ENCODE measurements around the gene CCT2.
"Not testable (repeated sequence)": the region's sequence is repeated elsewhere in the genome, so short reads cannot be mapped to it uniquely, and the experiment has no call there.

CCT2 gene

GRCh38 chr12:69589082-69589481 lies 3.8 kb downstream of the CCT2 start:
- no peak for DNase-seq (ENCODE audit: low read depth)

GRCh38 chr12:69595689-69596088 lies 10.4 kb downstream of the CCT2 start:
- DNase-seq (ENCODE audit: low read depth) = no peak

GRCh38 chr12:69598174-69598753 lies 13.0 kb downstream of the CCT2 start:
- no peak for DNase-seq (ENCODE audit: low read depth)

- DNase-seq (ENCODE audit: low read depth) = no peak
Measured at GRCh38 chr12:69600804-69601203, 15.5 kb downstream of the CCT2 start.

- no peak for DNase-seq (ENCODE audit: low read depth)
Measured at GRCh38 chr12:69601962-69602685, 16.9 kb downstream of the CCT2 start.

GRCh38 chr12:69602954-69603353 lies 17.7 kb downstream of the CCT2 start:
- DNase-seq (ENCODE audit: low read depth) = no peak

GRCh38 chr12:69603556-69603955 lies 18.3 kb downstream of the CCT2 start:
- DNase-seq (ENCODE audit: low read depth) = not testable (repeated sequence)

- not testable (repeated sequence) for DNase-seq (ENCODE audit: low read depth)
Measured at GRCh38 chr12:69604275-69604674, 19.0 kb downstream of the CCT2 start.

- DNase-seq (ENCODE audit: low read depth) = no peak
Measured at GRCh38 chr12:69608114-69608513, 22.9 kb downstream of the CCT2 start.

- DNase-seq (ENCODE audit: low read depth) = no peak
Measured at GRCh38 chr12:69610126-69610525, 24.9 kb downstream of the CCT2 start.

- no peak for DNase-seq (ENCODE audit: low read depth)
Measured at GRCh38 chr12:69610729-69611128, 25.5 kb downstream of the CCT2 start, which contains the start of gene LRRC10. Gene LRRC10, minus strand, starts transcription at chr12:69610907. Its CDS starts 69 bp downstream, at chr12:69610838.

- no peak for DNase-seq (ENCODE audit: low read depth)
Measured at GRCh38 chr12:69613351-69613750, 28.1 kb downstream of the CCT2 start.

- DNase-seq (ENCODE audit: low read depth) = no peak
Measured at GRCh38 chr12:69616025-69616424, 30.8 kb downstream of the CCT2 start.

GRCh38 chr12:69619050-69619449 lies 33.8 kb downstream of the CCT2 start:
- DNase-seq (ENCODE audit: low read depth) = no peak

- DNase-seq (ENCODE audit: low read depth) = no peak
Measured at GRCh38 chr12:69620077-69620476, 34.8 kb downstream of the CCT2 start.

- DNase-seq (ENCODE audit: low read depth) = no peak
Measured at GRCh38 chr12:69620921-69621320, 35.7 kb downstream of the CCT2 start.

- no peak for DNase-seq (ENCODE audit: low read depth)
Measured at GRCh38 chr12:69621551-69621950, 36.3 kb downstream of the CCT2 start.

GRCh38 chr12:69623970-69624369 lies 38.7 kb downstream of the CCT2 start:
- DNase-seq (ENCODE audit: low read depth) = no peak

- DNase-seq (ENCODE audit: low read depth) = no peak
Measured at GRCh38 chr12:69627501-69627900, 42.2 kb downstream of the CCT2 start.

GRCh38 chr12:69630191-69630590 lies 44.9 kb downstream of the CCT2 start:
- DNase-seq (ENCODE audit: low read depth) = no peak

GRCh38 chr12:69633061-69633460 lies 47.8 kb downstream of the CCT2 start:
- DNase-seq (ENCODE audit: low read depth) = no peak

GRCh38 chr12:69639400-69640016 lies 54.2 kb downstream of the CCT2 start:
- peak; percentile 22 for DNase-seq (ENCODE audit: low read depth)

GRCh38 chr12:69641546-69641945 lies 56.3 kb downstream of the CCT2 start:
- no peak for DNase-seq (ENCODE audit: low read depth)

All from activated gamma-delta T cell treated with anti-CD3 and anti-CD28 coated beads, Interleukin-2, amount 50 U/mL, for 16 hours (primary cell).